Measurements from ENCODE around the gene PDE4A. TPM values are rescaled to one million over a fixed set of nuclear protein-coding genes. Genes with fewer than 3 reads are reported as not detected.

The PDE4A gene
- total and polyA plus RNA-seq, 10 of the 15 experiments (the other 5 are each of a cell fraction or from before 2014, with no cell fraction given): 0.24 to 13.3 (median 4.9) TPM

DNA sequence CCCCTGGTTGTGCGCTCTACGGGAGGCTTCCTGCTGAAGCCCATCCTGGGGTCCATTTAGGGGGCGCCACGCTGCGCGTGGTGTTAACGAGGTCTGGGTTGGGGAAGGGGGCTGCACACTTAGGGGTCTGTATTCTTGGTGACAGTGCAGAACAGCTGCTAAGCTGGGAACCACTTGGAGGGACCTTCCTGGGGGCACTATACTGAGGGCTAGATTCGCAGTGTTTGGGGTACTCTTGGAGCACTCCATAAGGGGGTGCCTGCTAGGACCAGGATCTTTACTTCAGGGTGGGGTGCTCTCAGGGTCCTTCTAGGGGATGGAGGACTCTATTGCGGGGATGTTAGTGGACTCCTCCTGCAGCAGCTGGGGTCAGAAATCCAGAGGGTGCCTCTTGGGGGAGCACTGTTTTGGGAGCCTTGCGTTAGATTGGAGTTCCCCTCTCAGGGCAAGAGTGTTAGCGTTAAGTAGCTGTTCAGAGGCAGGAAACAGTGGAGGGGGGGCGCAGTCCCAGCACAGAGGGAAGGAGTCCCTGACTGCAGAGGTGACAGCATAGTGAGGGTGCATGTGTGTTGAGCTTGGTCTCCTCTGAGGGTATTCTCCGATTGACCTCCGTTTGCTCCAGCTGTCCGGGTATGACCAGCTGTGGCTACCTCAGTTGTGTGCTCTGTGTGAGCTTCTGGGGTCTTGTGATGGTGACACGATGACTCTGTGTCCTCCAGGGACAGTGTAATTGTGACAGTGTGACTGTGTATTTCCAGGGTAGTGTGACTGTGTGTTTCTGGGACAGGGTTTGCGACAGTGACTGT is 1.1 kb downstream of the PDE4A start (continued):
- TF ChIP-seq ZNF217 (IDR thresholded peaks at IDR 0.05) (peak; percentile 78; the same call in 1 of the 2 replicates), CEBPZ (IDR thresholded peaks at IDR 0.05; ENCODE audit: low read depth, low read length) (no peak), POLR2A (IDR thresholded peaks at IDR 0.05; ENCODE audit: low read depth, low read length) (no peak), CHD4 (IDR thresholded peaks at IDR 0.05) (0 out of 2 replicates have a peak, but pooled peaks have one; percentile 34), NBN (IDR thresholded peaks at IDR 0.05) (0 out of 2 replicates have a peak, but pooled peaks have one; percentile 18)
- TF ChIP-seq, protein P1, sequence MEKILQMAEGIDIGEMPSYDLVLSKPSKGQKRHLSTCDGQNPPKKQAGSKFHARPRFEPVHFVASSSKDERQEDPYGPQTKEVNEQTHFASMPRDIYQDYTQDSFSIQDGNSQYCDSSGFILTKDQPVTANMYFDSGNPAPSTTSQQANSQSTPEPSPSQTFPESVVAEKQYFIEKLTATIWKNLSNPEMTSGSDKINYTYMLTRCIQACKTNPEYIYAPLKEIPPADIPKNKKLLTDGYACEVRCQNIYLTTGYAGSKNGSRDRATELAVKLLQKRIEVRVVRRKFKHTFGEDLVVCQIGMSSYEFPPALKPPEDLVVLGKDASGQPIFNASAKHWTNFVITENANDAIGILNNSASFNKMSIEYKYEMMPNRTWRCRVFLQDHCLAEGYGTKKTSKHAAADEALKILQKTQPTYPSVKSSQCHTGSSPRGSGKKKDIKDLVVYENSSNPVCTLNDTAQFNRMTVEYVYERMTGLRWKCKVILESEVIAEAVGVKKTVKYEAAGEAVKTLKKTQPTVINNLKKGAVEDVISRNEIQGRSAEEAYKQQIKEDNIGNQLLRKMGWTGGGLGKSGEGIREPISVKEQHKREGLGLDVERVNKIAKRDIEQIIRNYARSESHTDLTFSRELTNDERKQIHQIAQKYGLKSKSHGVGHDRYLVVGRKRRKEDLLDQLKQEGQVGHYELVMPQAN (conservative IDR thresholded peaks at IDR 0.05): no peak; the same call in 1 of the 2 replicates

Measured in GM12878 (cell line).